Thyroid gland (tissue), 4 donors: ENCODE data around the gene DARS1. TPM values are rescaled to one million over a fixed set of nuclear protein-coding genes. Genes with fewer than 3 reads are reported as not detected.
"Not testable (repeated sequence)": the region's sequence is repeated elsewhere in the genome, so short reads cannot be mapped to it uniquely, and the experiment has no call there.

Source experiments
- DNase-seq, 2 donors: peaks; one replicate each; pipeline ENCODE4 v3.0.0-alpha.2; 2019
- H3K27ac ChIP-seq, 3 donors: fragments of 200-600 bp; sonication (generic); 1 replicate in 2 of 3; 2 replicates in 1 of 3; pipeline ENCODE4 v1.5.1; 2016 to 2019; ENCODE audit warnings: mild to moderate bottlenecking in 1 of 3, moderate library complexity in 1 of 3
- H3K27me3 ChIP-seq: fragments of 200-600 bp; sonication (generic); one replicate; pipeline ENCODE4 v1.5.1; 2019
- H3K36me3 ChIP-seq, 2 donors: fragments of 200-600 bp; sonication (generic); one replicate each; pipeline ENCODE4 v1.5.1; 2016 to 2019
- H3K4me1 ChIP-seq, 2 donors: fragments of 200-600 bp; sonication (generic); one replicate each; pipeline ENCODE4 v1.5.1; 2017 to 2019
- H3K4me3 ChIP-seq, 3 donors: fragments of 200-600 bp; sonication (generic); replicated peaks in 1 of 3; 1 replicate in 2 of 3; 2 replicates in 1 of 3; pipeline ENCODE4 v1.5.1; 2016; ENCODE audit warnings: mild to moderate bottlenecking in 1 of 3
- H3K9me3 ChIP-seq: fragments of 200-600 bp; sonication (generic); one replicate; pipeline ENCODE4 v1.5.1; 2017
- POLR2A ChIP-seq, 2 donors: fragments of 450-650 bp; IDR thresholded peaks; one replicate each; pipeline ENCODE4 v1.6.1; 2017; ENCODE audit warnings: antibody characterized with exemption in 2 of 2, mild to moderate bottlenecking in 2 of 2, moderate library complexity in 1 of 2
- WGBS, 2 donors: methylation state at CpG; one replicate each; pipeline ENCODE4 v1.1.5; 2017; 5-methylcytosine and 5-hydroxymethylcytosine counted together
- intact Hi-C: fragments of 100-400 bp; cut with DNase I; formaldehyde crosslinking; loops from one replicate; pipeline ENCODE4 v1.15.1; 2023
- total RNA-seq, 4 donors: library from RNA; depleted of rRNA; stranded (reverse); fragments of >200 nt; gene quantifications; one replicate each; pipeline ENCODE4 v1.2.3, GENCODE V29; 2016
- TF ChIP-seq, protein P1 (sequence below), 6 experiments: fragments of 200-600 bp in 3 of 6; fragments of 450-650 bp in 3 of 6; sonication (generic) in 3 of 6; IDR thresholded peaks; one replicate each; pipeline ENCODE4 v1.5.1; 2016 to 2019; ENCODE audit warnings: antibody characterized with exemption in 6 of 6, mild to moderate bottlenecking in 2 of 6, inconsistent platforms in 1 of 6, moderate library complexity in 1 of 6

The DARS1 gene
- total RNA-seq, 4 donors from 2014 or later, result 69.6 to 94.4 (median 75.9) TPM

DNA sequence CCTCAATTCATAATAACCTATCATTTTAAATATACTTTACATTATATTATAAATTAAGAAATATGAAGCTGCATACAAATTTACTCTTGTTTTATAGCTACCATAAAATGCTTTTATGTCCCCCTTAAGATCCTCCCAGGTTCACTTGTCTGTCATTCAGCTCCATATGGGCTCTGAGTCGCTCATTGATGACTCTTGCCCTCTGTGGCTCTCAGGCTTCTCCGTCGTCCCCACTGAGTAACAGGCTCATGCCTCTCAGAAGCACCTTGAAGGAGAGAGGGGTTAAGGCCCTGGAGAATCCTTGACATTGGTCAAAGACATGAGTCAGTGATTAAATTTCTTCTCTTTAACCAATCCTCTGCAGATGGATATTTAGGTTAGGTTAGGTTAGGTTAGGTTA, 103.0 kb downstream of the DARS1 start:
- no peak overlapping the region for H3K4me3 ChIP-seq
- no peak for DNase-seq
- H3K4me1 ChIP-seq, result no peaks in the 10 kb centered on the region
- WGBS, 2 donors, result 78 to 86% methylated on average over 3 of the region's 3 CpGs
- TF ChIP-seq POLR2A (IDR thresholded peaks at IDR 0.05), result no peak
- TF ChIP-seq, protein P1, sequence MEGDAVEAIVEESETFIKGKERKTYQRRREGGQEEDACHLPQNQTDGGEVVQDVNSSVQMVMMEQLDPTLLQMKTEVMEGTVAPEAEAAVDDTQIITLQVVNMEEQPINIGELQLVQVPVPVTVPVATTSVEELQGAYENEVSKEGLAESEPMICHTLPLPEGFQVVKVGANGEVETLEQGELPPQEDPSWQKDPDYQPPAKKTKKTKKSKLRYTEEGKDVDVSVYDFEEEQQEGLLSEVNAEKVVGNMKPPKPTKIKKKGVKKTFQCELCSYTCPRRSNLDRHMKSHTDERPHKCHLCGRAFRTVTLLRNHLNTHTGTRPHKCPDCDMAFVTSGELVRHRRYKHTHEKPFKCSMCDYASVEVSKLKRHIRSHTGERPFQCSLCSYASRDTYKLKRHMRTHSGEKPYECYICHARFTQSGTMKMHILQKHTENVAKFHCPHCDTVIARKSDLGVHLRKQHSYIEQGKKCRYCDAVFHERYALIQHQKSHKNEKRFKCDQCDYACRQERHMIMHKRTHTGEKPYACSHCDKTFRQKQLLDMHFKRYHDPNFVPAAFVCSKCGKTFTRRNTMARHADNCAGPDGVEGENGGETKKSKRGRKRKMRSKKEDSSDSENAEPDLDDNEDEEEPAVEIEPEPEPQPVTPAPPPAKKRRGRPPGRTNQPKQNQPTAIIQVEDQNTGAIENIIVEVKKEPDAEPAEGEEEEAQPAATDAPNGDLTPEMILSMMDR (IDR thresholded peaks at IDR 0.05), result no peak
- H3K27ac ChIP-seq, result no peak overlapping the region
- H3K9me3 ChIP-seq, result no peaks in the 10 kb centered on the region
- intact Hi-C loops, result no loop called here
- no peaks in the 10 kb centered on the region for H3K36me3 ChIP-seq
- no peaks in the 10 kb centered on the region for H3K27me3 ChIP-seq

DNA sequence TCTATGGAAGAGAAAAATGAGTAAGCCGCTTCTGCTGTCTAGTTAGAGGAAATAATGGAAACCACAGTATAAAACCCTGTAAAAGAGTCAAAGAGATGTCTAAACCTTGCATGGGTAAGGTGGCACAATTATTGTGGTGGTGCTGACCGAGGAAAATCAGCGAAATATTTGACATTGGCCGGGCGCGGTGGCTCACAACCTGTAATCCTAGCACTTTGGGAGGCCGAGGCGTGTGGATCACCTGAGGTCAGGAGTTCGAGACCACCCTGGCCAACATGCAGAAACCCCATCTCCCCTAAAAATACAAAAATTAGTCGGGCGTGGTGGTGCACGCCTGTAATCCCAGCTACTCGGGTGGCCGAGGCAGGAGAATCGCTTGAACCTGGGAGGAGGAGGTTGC, 108.7 kb downstream of the DARS1 start:
- DNase-seq, intact Hi-C loops: not testable (repeated sequence)
- peaks cover 5 to 12% of the 10 kb centered on the region in 2 donors for H3K4me1 ChIP-seq

DNA sequence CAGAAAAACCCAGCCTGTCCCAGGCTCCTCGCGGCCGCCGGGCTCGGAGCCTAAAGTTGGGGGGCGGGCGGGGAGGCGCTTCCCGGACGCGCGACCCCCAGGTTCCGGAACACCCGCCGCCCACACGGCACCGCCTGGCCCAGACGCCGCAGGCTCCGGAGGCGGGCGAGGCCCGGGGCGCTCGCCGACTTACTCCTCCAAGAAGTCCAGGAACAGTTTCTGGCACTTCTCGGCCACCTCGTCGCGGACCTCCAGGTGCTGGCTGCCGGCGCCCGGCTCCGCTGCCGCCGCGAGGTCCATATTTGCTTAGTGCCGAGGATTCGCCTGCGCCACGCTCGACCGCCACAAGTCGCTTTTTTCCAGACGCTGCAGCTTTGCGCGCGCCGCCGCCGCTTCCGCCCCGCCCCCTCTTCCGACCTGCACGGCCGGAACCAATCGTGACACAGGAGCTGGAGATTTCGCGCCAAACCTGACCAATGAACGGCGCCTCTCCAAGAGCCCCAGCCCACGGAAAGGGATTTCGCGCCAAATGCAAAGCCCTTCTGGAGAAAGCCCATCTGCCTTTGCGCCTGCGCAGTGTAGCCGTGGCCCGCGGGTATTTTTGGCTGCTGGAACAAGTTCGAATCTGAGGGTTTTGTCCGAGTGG, 109.2 kb downstream of the DARS1 start, which contains the start of gene MCM6:
Gene MCM6 (minus strand): TSS at position 378 of the 646 bp plus-strand sequence. CDS start 78 bp downstream, at position 300.
- Histone ChIP-seq H3K4me1 (peaks cover 5 to 12% of the 10 kb centered on the region in 2 donors), H3K9me3 (no peaks in the 10 kb centered on the region), H3K27me3 (no peaks in the 10 kb centered on the region), H3K4me3 (peak within 1 kb of the TSS; percentile 24 to 74 (median 42)), H3K36me3 (no peaks in the 10 kb centered on the region), H3K27ac (peak within 1 kb of the TSS; percentile 31 to 82 (median 76))
- WGBS, 2 donors, result 2% methylated on average over 29 to 42 of the region's 71 CpGs
- peak; percentile 96 to 97 for DNase-seq
- TF ChIP-seq POLR2A (IDR thresholded peaks at IDR 0.05), result peak in 1 of 2 donors; percentile 64
- TF ChIP-seq, protein P1 (IDR thresholded peaks at IDR 0.05), result peak in 2 of 6 experiments; percentile 17 to 38
- intact Hi-C loops, result no loop called here

More for the DNA sequence above, 108.7 kb downstream of the DARS1 start:
- H3K36me3 ChIP-seq, H3K9me3 ChIP-seq, H3K27me3 ChIP-seq, H3K27ac ChIP-seq: not testable (repeated sequence)
- H3K4me3 ChIP-seq, result peak overlapping the region in 1 of 3 donors; percentile 74
- 83 to 87% methylated on average over 15 of the region's 15 CpGs for WGBS, 2 donors

DNA sequence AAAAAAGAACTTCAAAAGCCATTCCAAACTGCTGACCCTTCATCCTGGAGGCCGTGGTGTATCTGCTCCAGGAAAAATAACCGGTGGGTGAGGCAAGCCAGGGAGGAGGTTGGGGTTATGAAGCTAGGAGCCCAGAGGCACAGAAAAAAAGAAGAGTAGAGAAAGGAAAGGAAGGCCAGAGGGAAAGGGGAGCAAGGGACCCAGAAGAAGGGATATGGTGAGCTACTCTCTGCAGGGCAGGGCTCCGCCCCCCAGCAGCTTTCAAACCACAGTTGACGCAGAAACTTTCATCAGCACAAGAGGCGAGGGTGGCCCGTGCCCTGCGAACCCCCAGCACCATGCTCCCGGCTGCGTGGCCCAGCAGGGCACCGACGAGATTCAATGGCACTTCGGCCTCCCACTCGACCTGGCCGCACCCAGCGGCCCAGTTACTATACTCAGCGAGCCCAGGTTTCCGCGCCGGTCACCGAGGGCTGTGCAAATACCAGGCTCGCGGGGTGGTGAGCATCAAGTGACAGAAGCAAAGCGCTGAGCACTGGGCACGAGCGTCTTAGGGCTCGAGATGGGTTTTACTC, 109.8 kb downstream of the DARS1 start:
- no peak for TF ChIP-seq POLR2A (IDR thresholded peaks at IDR 0.05)
- TF ChIP-seq, protein P1 (IDR thresholded peaks at IDR 0.05), result no peak
- H3K9me3 ChIP-seq, result no peaks in the 10 kb centered on the region
- intact Hi-C loops, result no loop called here
- peaks cover 5 to 12% of the 10 kb centered on the region in 2 donors for H3K4me1 ChIP-seq
- H3K27ac ChIP-seq, result peak overlapping the region; percentile 31 to 82 (median 76)
- DNase-seq, result peak; percentile 64 to 67
- H3K36me3 ChIP-seq, result no peaks in the 10 kb centered on the region
- peak overlapping the region; percentile 24 to 74 (median 42) for H3K4me3 ChIP-seq
- 5 to 7% methylated on average over 20 of the region's 26 CpGs for WGBS, 2 donors
- no peaks in the 10 kb centered on the region for H3K27me3 ChIP-seq

DNA sequence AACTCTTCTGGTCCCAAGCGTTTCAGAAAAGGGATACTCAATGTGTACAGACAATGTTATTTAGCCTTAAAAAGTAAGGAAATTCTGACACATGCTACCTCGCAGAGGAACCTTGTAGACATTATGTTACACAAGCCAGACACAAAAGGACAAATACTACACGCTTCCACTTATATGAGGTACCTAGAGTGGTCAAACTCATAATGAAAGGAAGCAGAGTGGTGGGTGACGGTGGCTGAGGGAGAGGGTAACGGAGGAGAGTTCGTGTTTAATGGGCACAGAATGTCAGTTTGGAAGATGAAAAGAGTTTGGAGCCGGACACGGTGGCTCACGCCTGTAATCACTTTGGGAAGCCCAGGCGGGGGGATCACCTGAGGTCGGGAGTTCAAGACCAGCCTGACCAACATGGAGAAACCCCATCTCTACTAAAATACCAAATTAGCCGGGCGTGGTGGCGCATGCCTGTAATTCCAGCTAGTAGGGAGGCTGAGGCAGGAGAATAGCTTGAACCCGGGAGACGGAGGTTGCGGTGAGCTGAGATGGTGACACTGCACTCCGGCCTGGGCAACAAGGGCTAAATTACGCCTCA, 110.6 kb downstream of the DARS1 start:
- TF ChIP-seq POLR2A (IDR thresholded peaks at IDR 0.05), result no peak
- TF ChIP-seq, protein P1 (IDR thresholded peaks at IDR 0.05), result no peak
- no peak for DNase-seq
- no peak overlapping the region for H3K27ac ChIP-seq
- peaks cover 5 to 12% of the 10 kb centered on the region in 2 donors for H3K4me1 ChIP-seq
- 80 to 87% methylated on average over 19 of the region's 19 CpGs for WGBS, 2 donors
- H3K27me3 ChIP-seq, result no peaks in the 10 kb centered on the region
- H3K36me3 ChIP-seq, result no peaks in the 10 kb centered on the region
- H3K9me3 ChIP-seq, result no peaks in the 10 kb centered on the region
- intact Hi-C loops, result no loop called here
- no peak overlapping the region for H3K4me3 ChIP-seq
